A549 (cell line): ENCODE results near the gene UBAP2. TPM values are rescaled to one million over a fixed set of nuclear protein-coding genes. Genes with fewer than 3 reads are reported as not detected.

Experiments used
- BCL3 ChIP-seq: fragments of >200 bp; sonication (Bioruptor Twin); formaldehyde crosslinking; IDR thresholded peaks from 3 replicates; pipeline ENCODE4 v1.6.1; 2016
- CBX2 ChIP-seq: fragments of 200-600 bp; sonication (generic); IDR thresholded peaks from 2 replicates; pipeline ENCODE4 v1.6.1; 2016; ENCODE audit warnings: low read depth, mild to moderate bottlenecking, borderline replicate concordance
- CHD4 ChIP-seq: fragments of 200-600 bp; sonication (generic); IDR thresholded peaks from 2 replicates; pipeline ENCODE4 v1.6.1; 2016; ENCODE audit warnings: antibody characterized with exemption, mild to moderate bottlenecking, borderline replicate concordance
- E2F6 ChIP-seq: IDR thresholded peaks from 2 replicates; pipeline ENCODE4 v1.6.1; 2012; ENCODE audit warnings: low read depth, borderline replicate concordance
- ELK1 ChIP-seq: fragments of 150-350 bp; IDR thresholded peaks from 2 replicates; pipeline ENCODE4 v1.6.1; 2014; ENCODE audit warnings: low read depth, mild to moderate bottlenecking, low read length
- EP300 ChIP-seq, 2 experiments: fragments of >200 bp; sonication (Bioruptor Twin); formaldehyde crosslinking; IDR thresholded peaks; 2 replicates in 1 of 2; 3 replicates in 1 of 2; pipeline ENCODE4 v1.6.1; 2016 to 2017
- ESRRA ChIP-seq: fragments of 150-350 bp; IDR thresholded peaks from 2 replicates; pipeline ENCODE4 v1.6.1; 2014; ENCODE audit warnings: mild to moderate bottlenecking, low read length, borderline replicate concordance
- FOSL2 ChIP-seq, 2 experiments: fragments of 450-650 bp in 1 of 2; fragments of >200 bp in 1 of 2; sonication (Bioruptor Twin) in 1 of 2; formaldehyde crosslinking; IDR thresholded peaks; 2 replicates each; pipeline versions ENCODE4 v1.5.0 to v1.6.1; 2016 to 2020; ENCODE audit warnings: mild to moderate bottlenecking in 1 of 2, moderate library complexity in 1 of 2
- FOXS1 ChIP-seq: fragments of 250-450 bp; sonication (Bioruptor Pico); IDR thresholded peaks from 2 replicates; pipeline ENCODE4 v1.5.0; 2020; ENCODE audit warnings: mild to moderate bottlenecking, moderate library complexity
- HEYL ChIP-seq: fragments of 250-450 bp; sonication (Bioruptor Pico); IDR thresholded peaks from 2 replicates; pipeline ENCODE4 v1.8.0; 2021; ENCODE audit warnings: mild to moderate bottlenecking, moderate library complexity
- HOXA7 ChIP-seq: fragments of 250-450 bp; sonication (Bioruptor Pico); IDR thresholded peaks from 2 replicates; pipeline ENCODE4 v1.5.0; 2020; ENCODE audit warnings: mild to moderate bottlenecking, moderate library complexity
- HOXB13 ChIP-seq: fragments of 250-450 bp; sonication (Bioruptor Pico); IDR thresholded peaks from 2 replicates; pipeline ENCODE4 v1.5.0; 2020; ENCODE audit warnings: low read depth, mild to moderate bottlenecking, moderate library complexity
- HOXB5 ChIP-seq: fragments of 250-450 bp; sonication (Bioruptor Pico); IDR thresholded peaks from 2 replicates; pipeline ENCODE4 v1.5.0; 2020; ENCODE audit warnings: mild to moderate bottlenecking, moderate library complexity
- KDM5A ChIP-seq: fragments of 200-600 bp; sonication (generic); IDR thresholded peaks from 2 replicates; pipeline ENCODE4 v1.6.1; 2016; ENCODE audit warnings: antibody characterized with exemption, mild to moderate bottlenecking
- MAZ ChIP-seq: fragments of 150-350 bp; IDR thresholded peaks from 2 replicates; pipeline ENCODE4 v1.6.1; 2014; ENCODE audit warnings: antibody characterized with exemption, low read depth, low read length, borderline replicate concordance
- MYC ChIP-seq: IDR thresholded peaks from 2 replicates; pipeline ENCODE4 v1.6.1; 2012; ENCODE audit warnings: mild to moderate bottlenecking, inconsistent platforms, low read length, improper control_type of control experiment, borderline replicate concordance
- NFE2L2 ChIP-seq: fragments of 150-350 bp; conservative IDR thresholded peaks from 2 replicates; pipeline ENCODE4 v1.6.1; 2014; ENCODE audit warnings: low read length
- NPAS2 ChIP-seq: fragments of 250-450 bp; sonication (Bioruptor Pico); IDR thresholded peaks from 2 replicates; pipeline ENCODE4 v1.8.0; 2022; ENCODE audit warnings: mild to moderate bottlenecking, moderate library complexity, borderline replicate concordance
- PBX3 ChIP-seq: IDR thresholded peaks from 2 replicates; pipeline ENCODE4 v1.6.1; 2012
- POLR2A ChIP-seq: IDR thresholded peaks from 2 replicates; pipeline ENCODE4 v1.6.1; 2012; ENCODE audit warnings: mild to moderate bottlenecking, low read length
- RAD21 ChIP-seq, 2 experiments: fragments of >200 bp in 1 of 2; sonication (Bioruptor Twin) in 1 of 2; formaldehyde crosslinking in 1 of 2; IDR thresholded peaks in 1 of 2; conservative IDR thresholded peaks in 1 of 2; 2 replicates in 1 of 2; 3 replicates in 1 of 2; pipeline ENCODE4 v1.6.1; 2012 to 2018; ENCODE audit warnings: inconsistent platforms in 1 of 2
- RARB ChIP-seq: fragments of 250-450 bp; sonication (Bioruptor Pico); IDR thresholded peaks from 2 replicates; pipeline ENCODE4 v1.8.0; 2021; ENCODE audit warnings: mild to moderate bottlenecking, moderate library complexity
- TFCP2L1 ChIP-seq: fragments of 250-450 bp; sonication (Bioruptor Pico); IDR thresholded peaks from 2 replicates; pipeline ENCODE4 v1.5.0; 2021; ENCODE audit warnings: mild to moderate bottlenecking
- ZC3H11A ChIP-seq: fragments of 450-650 bp; IDR thresholded peaks from 2 replicates; pipeline ENCODE4 v1.6.1; 2014; ENCODE audit warnings: antibody characterized with exemption, mild to moderate bottlenecking
- ZFP36 ChIP-seq: fragments of 450-650 bp; IDR thresholded peaks from 2 replicates; pipeline ENCODE4 v1.6.1; 2014; ENCODE audit warnings: borderline replicate concordance; ENCODE audit not compliant: partially characterized antibody
- ZNF302 ChIP-seq: fragments of 250-450 bp; sonication (Bioruptor Pico); IDR thresholded peaks from 2 replicates; pipeline ENCODE4 v1.9.0; 2021; ENCODE audit warnings: inconsistent platforms, mild to moderate bottlenecking, moderate library complexity
- polyA plus RNA-seq, 4 experiments: library from polyadenylated mRNA; depleted of rRNA in 3 of 4; stranded (reverse); fragments of >200 nt; fragmentation: RNase III in 1 of 4; extraction: RNeasy Plus Mini Kit Qiagen cat#74134 plus additional on column Dnase treatment in 1 of 4; gene quantifications; 2 replicates in 3 of 4; 3 replicates in 1 of 4; pipeline ENCODE4 v1.2.3, GENCODE V29; 2011 to 2017

UBAP2 gene
- polyA plus RNA-seq, 2 of the 4 experiments (the other 2 are of a cell fraction), result 25.0 to 29.5 TPM

GRCh38 chr9:34048727-34049629 lies at the start of gene UBAP2 (continued):
- TF ChIP-seq CBX2 (no peak), HOXA7 (CRISPR knock-in tag) (0 out of 2 replicates have a peak, but pooled peaks have one; percentile 62), RARB (no peak), ELK1 (no peak), HOXB5 (CRISPR knock-in tag) (peak; percentile 76), KDM5A (0 out of 2 replicates have a peak, but pooled peaks have one; percentile 22), FOSL2 (IDR thresholded peaks at IDR 0.05) (no peak), FOSL2 (CRISPR knock-in tag; IDR thresholded peaks at IDR 0.05) (peak; percentile 52), RAD21 (conservative IDR thresholded peaks at IDR 0.05 in 1 of 2, IDR thresholded peaks at IDR 0.05 in 1 of 2) (0 out of 5 replicates have a peak, but pooled peaks of 1 of the 2 experiments have one; percentile 29), POLR2A (peak; percentile 86), TFCP2L1 (no peak), BCL3 (peak; percentile 95), E2F6 (peak; percentile 99), FOXS1 (CRISPR knock-in tag) (no peak; the same call in 1 of the 2 replicates), CHD4 (no peak), ZFP36 (no peak), ZNF302 (no peak), ESRRA (no peak), EP300 (IDR thresholded peaks at IDR 0.05) (no peak), HEYL (CRISPR knock-in tag) (no peak), HOXB13 (0 out of 2 replicates have a peak, but pooled peaks have one; percentile 22), NFE2L2 (no peak), PBX3 (no peak), ZC3H11A (no peak), MYC (peak; percentile 99), MAZ (0 out of 2 replicates have a peak, but pooled peaks have one; percentile 35), NPAS2 (CRISPR knock-in tag) (no peak)
